Stimulated activated CD4-positive, alpha-beta T cell treated with anti-CD3 and anti-CD28 coated beads, Interleukin-4, amount 100 ng/mL, for 4 hours (primary cell): ENCODE data around the gene CDRT4.
"Not testable (repeated sequence)": the region's sequence is repeated elsewhere in the genome, so short reads cannot be mapped to it uniquely, and the experiment has no call there.

Experiments used
- DNase-seq, 2 experiments: peaks; one replicate each; pipeline ENCODE4 v3.0.0-alpha.2; 2020

Gene CDRT4

DNA sequence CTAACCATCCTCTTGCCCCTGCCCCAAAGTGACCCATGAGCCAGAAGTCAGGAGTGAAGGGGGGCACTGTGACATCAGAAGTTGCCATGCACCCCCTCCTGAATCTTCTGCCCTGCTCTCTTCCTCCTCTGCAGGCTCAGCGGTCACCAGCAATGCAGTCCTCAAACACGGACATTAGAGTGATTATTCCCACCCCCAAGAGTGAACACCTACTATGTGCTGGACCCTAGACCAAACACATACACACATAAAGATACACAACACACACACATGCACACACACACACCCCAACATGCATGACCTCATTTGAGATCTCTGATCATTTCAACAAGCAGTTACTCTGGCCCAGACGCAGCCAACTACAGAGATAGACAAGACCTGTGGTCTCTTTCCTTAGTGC lies at the start of gene CDRT4:
TSS of gene CDRT4 (minus strand) at position 30 of the 400 bp plus-strand sequence. CDS start 27,383 bp downstream, outside the sequence.
- no peak for DNase-seq

DNA sequence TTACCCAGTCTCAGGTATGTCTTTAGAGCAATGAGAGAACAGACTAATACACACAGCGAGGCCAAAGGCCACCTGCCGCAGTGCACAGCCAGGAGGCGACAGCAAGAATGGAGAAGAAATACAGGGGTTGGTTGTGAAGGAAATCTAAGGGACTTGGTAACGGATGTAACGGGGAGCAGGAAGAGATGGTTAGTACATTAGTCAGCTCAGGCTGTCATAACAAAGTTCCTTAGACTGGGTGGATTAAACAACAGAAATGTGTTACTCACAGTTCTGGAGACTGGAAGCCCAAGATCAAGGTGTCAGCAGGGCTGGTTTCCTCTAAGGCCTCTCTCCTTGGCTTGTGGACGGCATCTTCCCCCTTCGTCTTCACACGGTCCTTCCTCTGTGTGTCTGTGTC lies 48.7 kb upstream of the CDRT4 start:
- no peak for DNase-seq

DNA sequence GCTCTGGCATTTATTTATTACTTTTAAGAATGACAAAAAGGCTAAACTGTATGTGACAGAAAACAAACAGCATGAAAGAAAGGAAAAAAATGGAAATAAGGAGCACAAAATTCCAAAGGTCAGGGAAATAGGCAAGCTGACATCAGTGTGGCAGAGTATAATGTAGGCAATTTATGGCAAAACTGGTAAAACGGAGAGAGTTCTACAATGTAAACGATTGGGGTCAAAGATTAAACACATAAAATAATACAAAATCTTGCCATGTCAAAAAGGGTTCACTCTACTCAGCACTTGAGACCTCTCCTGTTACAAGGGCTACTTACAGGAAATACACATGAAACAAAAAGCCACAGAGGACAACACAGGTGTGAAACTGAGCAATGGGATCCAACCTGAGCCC lies 47.0 kb upstream of the CDRT4 start:
- no peak for DNase-seq

DNA sequence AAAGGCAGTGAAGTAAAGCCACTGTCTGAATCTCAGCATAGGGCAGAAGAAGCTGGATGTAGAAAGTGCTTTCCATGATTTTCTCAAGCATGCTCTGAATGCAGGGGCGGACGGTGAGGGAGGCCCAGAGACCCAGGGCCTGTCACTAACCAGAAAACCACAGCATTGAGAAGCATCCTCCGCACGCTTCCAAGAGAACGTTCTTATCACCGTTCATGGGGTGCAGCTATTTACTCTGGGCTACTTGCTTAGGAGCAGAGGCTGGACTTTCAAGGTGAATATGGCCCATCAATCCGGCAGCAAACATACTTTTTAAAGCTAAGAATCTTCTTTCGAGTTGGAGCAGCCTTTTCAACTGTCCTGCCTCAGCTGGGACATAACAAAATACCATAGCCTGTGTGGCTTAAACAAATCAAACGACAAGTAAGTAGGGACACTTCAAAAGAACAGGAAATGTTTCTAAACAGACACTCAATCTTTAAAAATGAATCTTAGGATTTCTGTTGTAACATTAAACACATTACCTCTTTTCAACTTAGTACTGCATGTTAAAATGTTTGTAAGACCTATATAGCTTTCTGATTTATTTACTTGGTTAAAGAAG lies 46.5 kb upstream of the CDRT4 start:
- DNase-seq = no peak

DNA sequence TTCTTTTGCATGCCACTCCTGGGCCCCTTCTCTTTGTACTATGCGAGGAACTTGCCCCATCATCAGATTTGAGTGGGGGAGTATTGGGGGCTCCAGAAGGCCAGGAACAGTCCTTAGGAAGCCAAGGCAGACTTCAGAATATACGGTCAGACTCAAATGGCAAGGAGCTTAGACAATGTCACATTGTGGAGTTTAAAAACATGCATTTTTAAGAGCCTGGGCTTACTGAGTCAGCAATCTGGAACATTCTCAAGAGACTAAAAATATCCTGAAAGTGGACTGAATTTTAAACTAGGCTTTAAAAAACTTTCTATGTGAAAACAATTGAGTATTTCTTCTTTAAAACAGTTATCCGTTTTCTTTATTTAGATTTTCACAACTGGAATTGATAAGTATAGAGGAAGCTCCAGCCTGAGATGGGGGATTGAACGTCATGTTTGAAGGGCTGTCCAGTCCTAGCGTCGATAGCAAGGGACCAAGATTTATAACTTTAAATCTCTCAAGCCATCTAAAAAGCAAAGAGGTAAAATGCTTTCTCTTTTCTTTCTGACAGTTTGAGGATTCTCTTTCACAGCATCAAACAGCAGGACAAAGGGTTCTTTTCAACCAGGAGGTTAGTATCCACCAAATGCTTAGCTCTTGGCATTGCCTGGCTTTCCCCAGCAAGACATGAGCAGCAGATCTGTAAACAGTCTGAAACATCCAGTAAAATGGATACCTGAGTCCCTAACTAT lies 45.8 kb upstream of the CDRT4 start:
- DNase-seq = no peak

DNA sequence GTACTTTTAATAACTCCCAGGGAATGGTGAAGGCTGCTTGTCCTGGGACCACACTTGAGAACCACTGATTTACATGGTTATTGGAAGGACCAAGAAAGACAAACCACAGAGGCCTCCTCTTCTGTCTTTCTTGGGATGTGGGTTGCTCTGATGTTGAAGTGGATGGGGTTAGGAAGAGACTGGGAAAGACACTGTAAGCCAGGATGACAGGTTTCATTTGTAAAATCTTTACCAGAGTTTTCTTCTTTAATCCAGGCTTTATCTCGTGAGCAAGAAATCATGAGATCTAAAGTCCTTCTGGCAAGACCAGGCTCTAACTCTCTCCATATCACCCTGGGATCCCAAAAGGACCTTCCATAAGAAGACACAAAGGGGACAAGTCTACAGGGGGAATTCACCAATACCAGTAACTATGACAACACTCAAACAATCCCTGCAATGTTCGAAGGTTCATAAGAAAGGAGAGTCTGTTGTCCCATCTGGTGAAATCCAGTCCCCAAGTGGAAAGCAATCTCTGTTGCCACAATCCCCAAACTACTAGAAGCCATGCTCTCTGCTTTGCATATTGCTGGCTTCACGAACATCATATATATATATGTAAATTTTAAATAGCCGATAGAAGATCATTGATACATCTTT lies 44.8 kb upstream of the CDRT4 start:
- DNase-seq = no peak

DNA sequence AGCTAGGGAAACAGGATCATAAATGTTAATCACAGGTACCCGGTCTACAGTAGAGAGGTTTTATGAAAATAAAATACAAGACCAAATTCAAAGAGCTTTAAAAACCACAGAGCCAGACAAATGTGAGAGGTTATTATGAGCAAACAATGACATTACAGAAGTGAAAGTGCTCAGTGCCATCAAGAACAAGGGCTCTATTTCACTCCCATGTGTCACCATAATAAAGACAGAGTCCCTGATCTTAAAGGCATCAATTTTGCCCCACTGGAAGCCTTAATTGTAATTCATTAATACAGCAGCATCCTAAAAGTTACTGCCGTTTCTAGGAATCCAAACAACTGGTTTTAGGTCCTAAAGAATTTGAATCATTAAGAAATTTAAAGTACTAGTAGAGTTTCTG lies 43.7 kb upstream of the CDRT4 start:
- DNase-seq = no peak

DNA sequence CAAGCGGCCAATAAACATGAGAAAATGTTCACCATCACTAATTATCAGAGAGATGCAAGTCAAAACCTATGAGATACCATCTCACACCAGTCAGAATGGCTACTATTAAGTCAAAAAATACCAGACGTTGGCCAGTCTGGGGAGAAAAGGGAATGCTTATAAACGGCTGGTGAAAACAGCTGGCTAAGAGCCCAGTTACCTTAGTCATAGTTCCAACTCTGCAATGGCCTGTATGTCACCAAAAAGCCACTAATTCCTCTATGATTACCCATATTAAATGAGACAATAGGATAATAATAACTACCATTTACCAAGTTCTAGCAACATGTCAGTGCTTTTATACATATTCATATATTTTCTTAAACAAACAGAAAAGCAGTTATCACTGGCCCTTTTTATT lies 42.9 kb upstream of the CDRT4 start:
- DNase-seq = no peak

DNA sequence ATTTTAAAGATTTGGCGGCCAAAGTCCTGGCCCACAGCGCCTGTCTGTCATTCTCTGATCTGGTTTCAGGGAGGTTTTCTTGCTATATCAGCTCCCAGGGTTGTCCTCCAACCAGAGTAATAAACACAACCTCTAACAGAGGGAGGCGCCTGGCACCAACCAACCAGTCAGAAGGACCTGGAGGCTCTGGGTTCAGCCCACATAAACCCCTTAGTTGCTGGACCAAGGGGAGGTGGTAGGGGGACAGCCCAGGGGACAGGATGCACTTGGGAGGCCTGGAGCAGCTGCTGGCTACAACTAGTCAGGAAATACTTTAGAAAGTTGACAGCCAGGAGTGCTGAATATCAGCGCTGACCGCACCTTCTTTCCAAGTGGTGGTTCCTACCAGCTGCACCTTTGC lies 41.7 kb upstream of the CDRT4 start:
- DNase-seq = no peak

DNA sequence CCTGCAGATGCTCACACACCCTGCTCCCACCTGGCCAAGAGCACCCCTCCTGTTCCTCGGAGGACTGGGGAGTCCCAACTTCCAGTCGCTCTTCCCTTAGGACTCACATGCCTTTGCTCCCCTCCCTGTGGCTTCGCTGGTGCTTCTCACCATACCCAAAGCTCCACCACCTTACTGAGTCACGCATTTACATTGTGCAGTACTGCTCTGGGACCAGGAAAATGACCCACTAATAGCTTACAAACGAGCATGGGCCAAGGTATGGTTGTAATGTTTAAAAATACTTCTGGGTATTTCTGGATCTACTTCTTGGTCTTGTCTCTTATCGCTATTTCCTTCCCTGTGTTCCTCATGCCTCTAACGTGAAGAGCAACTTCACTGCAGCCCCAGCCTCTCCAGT lies 41.0 kb upstream of the CDRT4 start:
- no peak for DNase-seq

DNA sequence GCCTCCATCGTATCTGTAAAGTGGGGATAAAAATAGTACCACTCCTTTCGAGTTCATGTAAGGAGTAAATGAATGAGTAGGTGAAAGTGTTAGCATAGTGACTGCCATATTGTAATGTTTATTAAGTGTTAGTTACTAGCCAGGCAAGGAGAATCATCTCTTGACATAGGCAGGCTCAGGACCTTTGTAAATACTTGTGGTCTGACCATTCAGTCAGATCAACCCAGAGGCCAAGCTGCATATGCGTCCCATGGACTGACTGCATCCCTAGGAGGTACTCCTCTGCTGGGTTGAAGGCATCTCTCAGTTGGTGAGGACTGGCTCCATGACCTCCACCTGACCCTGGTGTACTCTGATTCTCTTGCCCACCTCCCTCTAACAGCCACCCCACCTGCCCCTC lies 40.5 kb upstream of the CDRT4 start:
- no peak for DNase-seq

DNA sequence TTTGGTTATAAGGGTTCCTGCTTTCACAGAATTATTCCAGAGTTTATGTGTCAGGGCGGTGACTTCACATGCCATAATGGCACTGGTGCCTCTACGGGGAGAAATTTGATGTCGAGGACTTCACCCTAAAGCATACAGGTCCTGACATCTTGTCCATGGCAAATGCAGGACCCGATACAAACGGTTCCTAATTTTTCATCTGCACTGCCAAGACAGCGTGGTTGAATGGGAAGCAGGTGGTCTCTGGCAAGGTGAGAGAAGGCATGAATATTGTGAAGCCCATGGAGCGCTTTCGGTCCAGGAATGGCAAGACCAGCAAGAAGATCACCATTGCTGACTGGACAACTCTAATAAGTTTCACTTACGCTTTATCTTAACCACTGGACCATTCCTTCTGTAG lies 39.6 kb upstream of the CDRT4 start:
- no peak for DNase-seq

DNA sequence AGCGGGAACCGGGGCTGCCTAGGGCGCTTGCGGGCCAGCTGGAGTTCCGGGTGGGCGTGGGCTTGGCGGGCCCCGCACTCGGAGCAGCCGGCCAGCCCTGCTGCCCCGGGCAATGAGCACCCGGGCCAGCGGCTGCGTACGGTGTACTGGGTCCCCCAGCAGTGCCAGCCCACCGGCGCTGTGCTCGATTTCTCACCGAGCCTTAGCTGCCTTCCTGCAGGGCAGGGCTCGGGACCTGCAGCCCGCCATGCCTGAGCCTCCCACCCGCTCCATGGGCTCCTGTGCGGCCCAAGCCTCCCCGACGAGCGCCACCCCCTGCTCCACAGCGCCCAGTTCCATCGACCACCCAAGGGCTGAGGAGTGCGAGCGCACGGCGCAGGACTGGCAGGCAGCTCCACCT lies 38.3 kb upstream of the CDRT4 start:
- not testable (repeated sequence) for DNase-seq

DNA sequence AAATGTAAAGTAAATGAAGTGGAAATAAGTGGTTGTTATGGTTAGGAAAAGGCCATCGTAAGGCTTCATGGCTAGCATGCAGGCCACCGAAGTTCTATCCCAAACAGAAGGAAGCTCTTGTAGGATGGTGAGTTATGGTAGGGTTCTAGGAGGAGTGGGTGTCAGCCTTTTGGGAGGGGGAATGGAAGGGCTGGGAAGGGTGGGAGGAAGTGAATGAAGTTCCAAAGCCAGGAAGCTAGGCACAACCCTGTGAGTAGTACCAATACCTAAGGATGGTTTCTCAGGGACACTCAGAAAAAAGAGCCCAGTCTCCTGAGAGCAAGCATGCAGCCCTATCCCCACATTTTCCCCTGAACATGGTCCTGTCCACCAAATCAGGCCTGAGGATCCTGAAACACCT lies 36.3 kb upstream of the CDRT4 start:
- no peak for DNase-seq

DNA sequence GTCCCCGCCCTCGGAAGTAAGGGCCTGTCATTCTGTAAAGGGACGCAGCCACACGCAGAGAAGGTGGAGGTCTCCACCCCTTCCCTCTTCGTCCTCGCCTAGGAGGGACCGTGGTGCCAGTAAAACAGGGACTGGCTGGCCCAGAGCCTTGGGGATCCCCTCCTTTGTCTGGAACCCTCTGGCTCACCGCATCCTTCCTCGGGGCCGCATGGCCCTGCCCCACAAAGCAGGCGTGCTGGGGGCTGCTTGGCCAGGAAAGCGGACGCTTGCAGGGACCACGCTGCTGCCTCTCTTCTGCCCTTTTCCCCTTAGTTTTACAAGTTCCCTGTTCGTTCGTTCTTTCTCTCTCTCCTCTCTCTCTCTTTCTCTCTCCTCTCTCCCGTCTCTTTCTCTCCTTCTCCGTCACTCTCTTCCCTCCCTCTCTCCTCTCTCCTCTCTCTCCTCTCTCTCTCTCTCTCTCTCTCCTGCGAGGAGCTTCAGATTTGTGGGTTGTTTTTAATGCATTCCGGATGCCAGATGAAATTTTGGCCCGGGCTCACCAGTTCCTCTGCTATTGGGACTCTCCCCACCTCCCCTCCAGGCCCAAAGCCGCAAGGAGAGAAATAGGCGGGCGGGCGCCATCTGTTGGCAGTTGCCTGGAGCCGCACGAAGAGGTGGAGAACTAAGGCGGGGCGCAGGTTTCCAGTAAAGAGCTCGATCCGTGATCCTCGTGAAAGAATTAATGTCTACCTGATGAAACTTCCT lies 35.1 kb upstream of the CDRT4 start:
- DNase-seq = peak; percentile 48 to 73

DNA sequence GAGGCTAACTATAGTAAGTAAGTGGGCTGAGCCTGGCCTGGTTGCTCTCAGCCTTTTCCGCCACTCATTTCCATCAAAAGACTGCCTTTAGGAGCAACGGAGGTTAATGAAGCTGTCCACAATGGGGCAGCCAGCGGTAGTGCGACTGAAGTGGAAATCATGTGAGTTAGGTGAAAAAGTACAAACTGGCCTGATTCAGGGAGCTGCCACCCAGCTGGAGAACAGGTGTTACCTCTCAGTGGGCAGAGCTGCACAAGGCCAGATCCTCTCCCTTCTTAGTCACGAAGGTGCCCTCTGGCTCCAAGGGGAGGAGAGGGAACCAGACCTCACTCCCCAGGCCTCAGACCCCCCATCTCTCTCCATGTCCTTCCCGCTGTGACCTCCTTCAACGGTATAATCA lies 34.4 kb upstream of the CDRT4 start:
- no peak for DNase-seq

DNA sequence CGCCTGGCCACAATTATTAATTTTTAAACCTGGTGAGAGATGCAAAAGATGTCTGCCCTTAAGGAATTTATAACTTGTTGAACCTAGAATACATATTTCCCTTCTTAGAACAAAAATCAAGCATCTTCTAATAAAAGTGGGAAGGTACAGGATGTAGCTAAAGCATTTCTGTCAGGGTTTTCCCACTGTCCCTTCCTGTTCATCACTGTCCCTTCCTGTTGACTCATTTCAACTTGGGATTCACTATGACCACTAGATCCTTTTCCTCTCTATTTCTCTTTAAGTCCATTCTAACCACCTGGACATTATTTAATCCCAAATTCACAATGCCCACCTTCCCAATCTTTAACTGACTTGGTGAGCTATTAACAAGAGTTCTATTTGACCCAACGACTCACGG lies 33.9 kb upstream of the CDRT4 start:
- DNase-seq = no peak

DNA sequence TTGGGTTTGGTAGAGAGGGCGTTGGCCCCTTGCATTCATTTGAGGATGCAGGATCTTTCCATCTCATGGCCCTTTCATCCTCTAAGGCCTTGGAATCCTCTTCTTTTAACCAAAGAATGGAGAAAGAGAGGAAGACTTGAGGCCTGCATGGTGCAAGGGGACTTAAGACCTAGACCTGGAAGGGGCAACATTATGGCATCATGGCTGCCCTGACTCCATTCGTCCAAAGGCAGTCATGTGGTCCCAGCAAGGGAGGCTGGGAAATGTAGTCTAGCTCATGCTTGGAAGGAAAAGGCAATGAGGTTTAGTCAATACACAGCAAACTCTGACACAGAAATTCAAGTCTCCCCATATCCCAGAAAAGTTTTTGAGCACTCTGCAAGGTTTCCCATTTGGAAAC lies 30.7 kb upstream of the CDRT4 start:
- DNase-seq = no peak

DNA sequence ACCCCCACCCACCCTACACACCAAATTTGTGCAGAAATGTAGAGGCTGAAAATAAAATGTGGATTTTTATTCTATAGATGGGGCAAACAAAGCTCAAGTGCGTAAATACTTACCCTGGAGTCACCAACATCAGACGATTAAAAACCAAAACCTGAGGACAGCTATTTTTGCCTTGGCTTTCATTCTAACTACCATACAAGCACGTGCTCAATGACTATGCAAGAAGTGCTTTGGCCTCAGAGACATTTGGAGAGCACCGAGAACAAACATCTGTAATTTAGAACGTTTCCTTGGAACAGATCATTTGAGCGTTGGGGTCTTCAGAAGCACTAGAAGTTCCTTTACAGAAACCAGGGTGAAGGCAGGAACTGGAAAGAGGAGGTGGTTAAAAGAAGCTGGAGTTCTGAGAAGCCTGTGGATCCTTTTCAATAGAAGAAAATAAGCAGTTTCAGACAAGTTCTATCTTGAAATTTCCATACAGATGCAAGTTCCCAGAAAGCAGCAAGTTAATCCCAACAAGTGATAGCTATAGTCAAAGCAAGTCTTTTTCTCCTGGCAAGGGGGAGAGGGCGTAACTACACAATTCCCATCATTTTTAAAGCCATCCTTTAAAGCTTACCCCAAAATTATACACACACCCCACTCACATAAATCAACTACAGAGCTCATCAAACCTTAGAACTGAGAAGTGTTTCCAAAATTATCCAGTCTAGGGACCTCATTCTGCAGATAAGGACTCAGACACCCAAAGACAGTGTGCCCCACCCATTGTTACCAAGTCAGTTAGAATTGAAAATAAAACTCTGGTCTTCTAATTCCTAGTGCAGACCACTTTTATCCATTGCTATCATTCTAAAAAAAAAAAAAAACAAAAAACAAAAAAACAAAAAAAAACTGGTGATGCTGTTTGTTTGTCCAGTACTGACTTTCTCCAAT lies 29.6 kb upstream of the CDRT4 start:
- DNase-seq = no peak

DNA sequence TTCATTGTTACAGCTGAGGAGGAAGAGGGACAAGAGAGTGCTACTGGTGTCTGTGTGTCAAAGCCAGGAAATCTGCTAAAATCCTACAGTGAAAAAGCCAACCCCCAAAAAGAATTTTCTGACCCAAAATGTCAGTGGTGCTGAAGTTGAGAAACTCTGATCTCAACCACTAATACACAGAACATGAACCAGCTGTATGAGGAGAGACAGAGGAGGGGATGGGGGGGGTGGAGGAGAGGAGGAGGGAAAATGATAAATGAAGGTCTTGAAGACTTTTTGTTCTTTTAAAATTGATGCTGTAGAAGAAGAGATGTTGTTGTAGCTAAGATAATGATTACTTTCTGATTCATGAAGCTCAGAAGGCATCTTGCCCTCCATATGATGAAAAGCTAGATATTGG lies 27.4 kb upstream of the CDRT4 start:
- DNase-seq = no peak

DNA sequence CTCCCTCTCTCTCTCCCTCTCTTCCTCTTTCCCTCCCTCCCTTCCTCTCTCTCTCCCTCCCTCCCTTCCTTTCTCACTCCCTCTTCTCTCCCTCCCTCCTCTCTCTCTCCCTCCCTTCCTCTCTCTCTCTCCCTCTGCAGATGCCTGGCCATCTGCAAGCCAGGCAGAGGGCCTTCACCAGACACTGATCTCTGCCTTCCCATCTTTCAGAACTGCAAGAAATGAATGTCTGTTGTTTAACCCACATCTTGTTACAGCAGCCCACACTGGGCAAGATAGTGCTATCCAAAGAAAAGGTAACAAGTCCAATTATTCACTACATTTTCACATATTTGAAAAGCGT lies 26.2 kb upstream of the CDRT4 start:
- no peak for DNase-seq

DNA sequence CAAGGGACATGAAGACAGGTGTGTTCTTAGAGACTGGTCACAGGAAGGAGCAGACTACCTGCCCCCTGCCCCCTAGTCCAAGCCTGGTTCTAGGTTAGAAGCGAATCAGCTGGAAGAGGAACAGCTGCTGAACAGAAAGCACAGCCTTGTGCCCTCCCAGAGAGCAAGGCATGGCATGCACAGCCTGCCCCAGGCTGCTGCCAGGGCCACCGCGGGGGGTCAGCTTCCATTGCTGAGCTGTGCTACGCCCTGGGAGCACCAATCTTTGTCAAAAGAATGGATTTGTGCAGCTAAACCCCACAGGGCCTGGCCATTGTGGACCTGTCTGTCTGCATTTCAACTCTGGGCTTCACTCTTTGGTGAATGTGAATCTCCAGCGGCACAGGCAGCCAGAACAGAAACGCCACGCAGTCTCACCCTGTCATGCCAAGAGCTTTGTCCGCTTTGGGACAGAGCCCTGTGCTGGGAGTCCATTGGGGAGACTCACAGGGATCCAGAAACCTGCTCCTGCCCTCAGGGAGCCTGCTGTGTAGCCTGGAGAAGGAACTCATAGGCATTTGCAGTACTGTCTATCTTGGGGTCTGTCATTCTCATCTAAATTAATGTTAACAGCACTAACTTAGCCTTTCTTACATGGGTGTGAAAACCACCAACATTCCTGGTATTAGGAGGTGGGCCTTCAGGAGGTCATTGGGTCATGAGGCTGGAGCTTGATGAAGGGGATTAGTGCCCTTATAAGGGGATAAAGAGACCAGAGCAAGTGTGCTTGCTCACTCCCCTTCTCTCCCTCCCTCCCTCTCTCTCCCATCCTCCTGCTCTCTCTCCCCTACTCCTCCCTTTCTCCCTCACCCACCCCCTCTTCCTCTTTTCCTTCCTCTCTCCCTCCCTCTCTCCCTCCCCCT lies 25.6 kb upstream of the CDRT4 start:
- DNase-seq = no peak
